HG03521 (cell line): ENCODE results near the gene CORO2B.

Source experiments
- ATAC-seq: cut with Tn5 transposase; IDR thresholded peaks from one replicate; pipeline ENCODE4 v1.9.1; 2021; ENCODE audit warnings: mild to moderate bottlenecking, moderate library complexity; ENCODE audit not compliant: unreplicated experiment

The CORO2B gene

DNA sequence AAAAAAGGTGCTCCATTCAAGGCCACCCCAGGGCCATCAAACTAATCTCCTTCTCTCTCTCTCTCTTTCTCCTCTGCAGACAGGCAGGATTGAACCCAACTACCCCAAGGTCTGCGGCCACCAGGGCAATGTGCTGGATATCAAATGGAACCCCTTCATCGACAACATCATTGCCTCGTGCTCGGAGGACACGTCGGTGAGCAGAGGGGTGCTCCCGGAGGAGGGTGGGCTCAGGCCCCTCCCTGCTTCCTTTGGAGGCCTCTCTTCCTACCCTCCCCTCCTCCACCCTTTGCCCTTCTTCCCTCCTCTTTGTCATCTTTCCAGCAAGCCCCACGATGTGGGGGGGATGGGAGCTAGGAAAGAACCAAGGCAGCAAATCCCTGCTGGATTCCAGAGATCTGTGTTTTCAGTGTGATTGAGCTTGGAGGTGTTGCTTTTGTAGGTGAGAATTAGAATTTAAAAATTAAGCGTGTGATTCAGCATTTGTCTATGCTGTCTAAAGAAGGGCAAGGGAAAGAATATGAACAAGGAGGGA lies 116.3 kb downstream of the CORO2B start:
- ATAC-seq, result no peak

DNA sequence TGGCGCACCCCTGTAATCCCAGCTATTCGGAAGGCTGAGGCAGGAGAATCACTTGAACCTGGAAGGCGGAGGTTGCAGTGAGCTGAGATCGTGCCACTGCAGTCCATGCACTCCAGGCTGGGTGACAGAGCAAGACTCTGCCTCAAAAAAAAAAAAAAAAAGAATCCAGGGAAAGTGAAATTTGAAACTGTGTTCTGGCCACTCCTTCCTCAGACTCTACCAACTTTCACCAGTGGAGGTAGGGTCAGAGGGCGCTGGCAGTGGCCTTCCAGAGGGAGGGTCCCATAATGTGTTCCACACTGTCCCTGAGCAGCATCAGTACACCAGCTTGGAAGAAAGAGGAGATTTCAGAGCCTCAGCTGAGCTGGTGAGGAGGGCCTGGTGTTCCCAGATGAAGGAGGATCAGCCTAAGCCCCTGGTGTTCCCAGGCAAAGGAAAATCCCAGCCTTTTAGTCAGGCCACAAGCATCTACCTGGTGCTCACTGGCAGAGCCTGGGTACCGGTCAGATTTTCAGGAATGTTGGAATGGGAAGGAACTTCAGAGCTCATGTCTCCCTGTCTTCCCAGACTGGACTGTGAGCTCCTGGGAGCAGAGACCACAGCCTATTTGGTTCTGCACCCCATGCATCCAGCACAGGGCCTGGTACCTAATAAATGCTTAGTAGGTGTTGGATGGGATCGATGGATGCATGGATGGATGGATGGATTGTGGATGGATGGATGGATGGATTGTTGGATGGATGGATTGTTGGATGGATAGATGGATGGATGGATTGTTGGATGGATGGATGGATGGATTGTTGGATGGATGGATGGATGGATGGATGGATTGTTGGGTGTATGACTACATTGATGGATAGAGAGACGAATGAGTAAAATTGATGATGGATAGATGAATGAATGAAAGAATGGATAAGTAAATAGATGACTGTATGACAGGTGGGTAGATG lies 117.9 kb downstream of the CORO2B start:
- no peak for ATAC-seq

DNA sequence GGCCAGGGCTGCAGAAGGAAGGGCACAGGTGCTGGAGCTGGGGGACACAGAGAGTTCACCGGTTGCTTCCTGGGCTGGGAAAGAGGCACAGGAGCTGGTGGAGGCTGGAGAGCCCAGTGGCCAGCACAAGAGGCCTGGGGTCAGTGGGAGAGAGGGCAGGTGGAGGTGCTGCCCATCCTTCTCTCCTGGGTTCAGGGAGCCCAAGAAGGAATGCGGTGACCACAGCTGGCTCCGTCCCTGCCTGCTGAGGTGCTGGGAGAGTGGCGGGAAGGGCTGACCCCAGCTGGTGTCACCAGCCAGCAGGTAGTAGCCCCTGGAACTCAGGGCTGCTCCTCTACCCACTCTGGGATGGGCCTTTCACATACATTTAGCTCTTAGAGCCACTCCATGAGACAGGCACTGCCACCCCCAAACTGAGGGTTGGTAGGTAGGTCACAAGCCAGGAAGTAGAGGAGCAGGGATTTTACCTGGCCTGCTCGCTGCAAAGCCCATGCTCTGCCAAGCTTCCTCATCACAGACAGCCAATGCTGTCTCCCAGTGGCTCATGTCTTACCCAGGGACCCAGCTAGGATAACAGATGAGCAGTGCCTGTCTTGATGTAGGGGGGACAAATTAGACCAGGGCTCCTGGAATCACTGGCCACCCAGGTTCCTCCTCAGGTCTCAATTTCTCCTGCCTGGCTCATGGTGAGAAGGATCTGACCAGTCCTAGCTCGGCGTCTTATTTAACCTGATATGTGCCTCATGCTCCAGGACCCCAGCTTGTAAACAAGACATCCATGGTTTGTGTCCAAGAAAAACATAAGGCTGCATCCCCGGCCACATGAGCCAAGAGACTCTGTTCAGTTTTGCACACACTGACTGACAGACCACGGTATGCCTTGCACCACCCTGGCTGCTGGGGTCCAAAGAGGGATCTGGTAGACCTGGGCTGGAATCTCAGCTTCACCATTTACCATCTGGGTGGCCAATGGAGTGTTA lies 119.2 kb downstream of the CORO2B start:
- ATAC-seq, result no peak

DNA sequence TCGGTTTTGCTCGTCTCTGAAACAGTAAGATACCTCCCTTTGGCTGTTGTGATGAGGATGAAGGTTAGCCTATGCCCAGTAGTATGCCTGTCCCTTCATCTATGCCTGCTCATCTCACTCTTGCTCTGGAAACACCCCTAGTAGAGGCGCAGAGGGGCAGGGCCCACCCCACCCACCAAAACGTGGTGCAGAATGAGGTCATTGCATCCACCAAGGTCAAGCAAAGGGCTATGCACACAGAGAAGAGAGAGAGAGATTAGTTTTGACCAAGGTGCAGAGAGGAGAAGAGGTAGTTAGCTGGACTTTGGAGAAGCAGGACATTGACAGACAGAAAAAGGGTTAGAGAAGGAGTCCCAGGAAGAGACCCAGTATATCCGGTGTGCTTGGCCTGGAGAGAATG lies 119.9 kb downstream of the CORO2B start:
- no peak for ATAC-seq

DNA sequence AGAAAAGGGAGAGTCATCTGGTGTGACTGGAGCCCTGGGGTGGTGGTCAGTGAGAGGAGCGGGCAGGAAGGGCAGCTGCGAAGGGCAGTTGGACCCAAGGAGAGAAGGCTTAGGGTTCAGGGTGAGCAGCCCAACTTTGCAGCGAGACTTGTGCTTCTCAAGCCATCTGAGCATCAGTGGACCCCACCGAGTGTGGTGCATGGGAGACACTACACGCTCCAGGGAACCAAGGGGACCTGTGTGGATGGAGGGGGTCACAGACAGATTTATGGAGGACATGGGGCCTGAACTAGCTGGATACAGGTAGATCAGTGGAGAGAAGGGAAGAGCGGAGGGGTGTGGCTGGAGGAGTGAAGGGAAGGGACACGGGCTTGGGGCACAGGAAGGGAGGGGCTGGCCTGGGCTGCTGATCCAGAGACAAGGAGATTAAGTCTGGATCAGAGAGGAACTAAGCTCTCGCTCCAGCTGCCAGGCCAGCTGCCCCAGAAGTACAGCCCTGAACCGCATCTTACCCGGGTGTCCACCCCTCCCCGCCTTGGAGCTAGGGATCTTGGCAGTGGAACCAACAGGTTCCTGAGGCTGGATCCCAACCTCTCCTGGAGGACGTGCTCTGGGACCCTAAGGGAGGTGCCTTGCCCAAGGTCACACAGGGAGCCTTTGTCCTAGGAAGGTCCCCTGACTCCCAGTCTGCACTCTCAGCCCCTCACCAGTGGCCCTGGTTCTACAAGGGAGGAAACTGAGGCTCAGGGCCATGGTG lies 120.5 kb downstream of the CORO2B start:
- no peak for ATAC-seq

DNA sequence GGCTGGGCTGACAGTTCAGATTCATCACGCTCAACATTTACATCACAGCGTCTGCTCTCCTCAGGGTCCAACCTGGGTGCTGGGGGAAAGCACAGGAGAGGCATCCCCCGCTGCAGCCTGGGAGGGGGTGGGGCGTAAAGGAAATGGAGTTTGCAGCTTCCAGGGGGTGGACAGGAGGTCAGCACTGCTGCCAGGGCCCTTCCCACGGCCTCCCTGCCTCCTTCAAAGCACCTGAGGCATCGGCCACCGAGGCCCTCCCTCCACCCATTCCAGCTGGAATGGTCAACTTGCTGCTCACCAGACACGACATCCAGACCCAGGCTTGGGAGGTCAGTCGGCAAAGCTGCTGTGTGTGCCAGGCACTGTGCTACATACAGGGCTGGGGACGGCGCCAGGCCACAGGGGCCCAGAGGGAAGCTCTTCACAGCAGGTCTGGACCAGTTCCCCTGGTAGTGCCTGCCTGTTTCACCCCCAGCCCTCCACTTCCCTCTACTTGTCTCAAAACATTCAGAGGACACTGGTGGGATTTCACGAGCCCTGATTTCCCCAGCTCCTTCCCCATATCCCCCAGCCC lies 121.2 kb downstream of the CORO2B start:
- no peak for ATAC-seq

DNA sequence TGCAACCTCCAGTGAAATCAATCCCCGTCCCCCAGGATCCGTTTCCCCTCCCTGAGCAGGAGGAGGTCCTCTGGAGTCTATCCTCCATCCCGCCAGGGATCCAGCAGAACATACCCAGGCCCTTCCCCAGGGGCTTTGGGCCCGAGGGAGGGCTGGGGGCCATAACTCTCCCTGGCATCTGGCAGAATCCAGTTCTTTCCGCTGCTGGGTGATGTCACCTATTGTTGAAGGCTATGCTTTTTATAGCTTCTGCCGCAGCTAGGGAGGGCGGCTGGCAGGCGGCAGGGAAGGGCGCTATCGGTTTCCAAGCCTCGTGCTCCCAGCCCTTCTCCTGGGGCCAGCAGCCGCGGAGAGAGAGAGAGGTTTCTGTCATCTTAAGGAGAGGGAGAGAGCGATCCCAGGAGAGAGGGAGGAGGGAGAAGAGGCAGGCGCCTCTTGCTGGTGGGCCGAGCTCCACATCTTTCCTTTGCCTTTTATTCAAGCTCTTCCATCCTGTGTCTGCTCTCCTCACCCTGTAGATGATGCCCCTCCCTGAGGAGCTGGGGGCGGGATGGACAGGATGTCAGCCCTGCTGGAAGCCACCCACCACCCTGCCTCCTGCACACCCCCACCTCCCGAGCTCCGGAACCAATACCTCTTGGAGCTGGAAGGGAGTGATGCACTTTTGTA lies 121.8 kb downstream of the CORO2B start:
- no peak for ATAC-seq

DNA sequence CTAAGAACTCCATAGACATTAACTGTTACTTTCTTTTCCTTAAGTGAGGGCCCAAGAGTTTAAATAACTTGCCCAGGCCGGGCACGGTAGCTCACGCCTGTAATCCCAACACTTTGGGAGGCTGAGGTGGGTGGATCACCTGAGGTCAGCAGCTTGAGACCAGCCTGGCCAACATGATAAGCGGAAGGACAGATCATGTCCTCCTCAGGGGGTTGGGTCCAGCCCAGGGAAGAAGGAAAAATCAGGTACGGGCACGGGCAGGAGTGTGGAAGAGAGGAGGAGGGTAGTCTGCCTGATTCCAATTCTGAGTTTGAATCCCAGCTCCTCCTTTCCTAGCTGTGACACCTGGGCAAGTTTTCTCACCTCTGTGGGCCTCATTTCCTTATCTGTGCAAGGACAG lies 123.1 kb downstream of the CORO2B start:
- no peak for ATAC-seq

DNA sequence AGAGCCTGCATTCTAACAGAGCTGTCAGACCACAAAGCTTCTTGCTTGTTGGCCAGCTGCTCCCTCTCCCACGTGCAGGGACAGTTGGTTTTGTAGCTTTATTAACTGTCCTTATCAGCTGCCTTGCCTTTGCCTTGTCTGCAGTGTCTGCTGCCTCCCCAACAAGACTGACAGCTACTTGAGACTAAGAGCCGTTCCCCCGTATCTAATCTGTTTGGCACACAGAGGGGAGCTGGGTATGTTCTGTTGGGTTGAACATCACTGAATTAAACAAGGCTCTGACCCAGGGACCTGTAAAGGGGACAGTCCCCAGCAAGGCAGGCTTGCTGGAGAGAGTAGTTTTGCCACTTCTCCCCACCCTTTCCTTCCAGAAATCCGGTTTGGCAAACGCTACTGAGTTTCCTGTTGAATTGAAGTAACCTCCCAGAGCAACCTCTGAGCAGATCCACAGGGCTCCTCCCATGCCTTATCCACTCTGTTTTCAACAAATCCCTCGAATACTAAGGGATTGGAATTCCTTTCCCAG lies 125.8 kb downstream of the CORO2B start:
- ATAC-seq, result no peak

DNA sequence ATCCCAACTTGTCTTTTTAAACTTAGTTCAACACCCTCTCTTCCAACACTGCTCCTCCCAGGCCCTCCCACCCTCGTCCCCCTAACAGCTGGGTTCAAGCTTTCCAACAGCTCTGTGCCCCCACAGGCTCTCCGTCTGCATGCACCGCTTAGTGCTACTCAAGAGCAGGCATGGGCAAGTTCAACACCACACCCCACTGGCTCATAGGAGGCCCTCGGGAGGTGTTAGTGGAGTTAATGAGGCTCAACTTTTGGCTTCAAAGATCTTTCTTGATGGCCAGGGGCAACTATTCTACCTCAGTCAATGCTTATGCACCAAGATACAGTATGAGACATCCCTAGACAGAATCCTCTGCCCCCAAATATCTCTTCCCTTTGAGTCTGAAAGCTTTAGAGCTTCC lies 127.5 kb downstream of the CORO2B start:
- ATAC-seq, result no peak

DNA sequence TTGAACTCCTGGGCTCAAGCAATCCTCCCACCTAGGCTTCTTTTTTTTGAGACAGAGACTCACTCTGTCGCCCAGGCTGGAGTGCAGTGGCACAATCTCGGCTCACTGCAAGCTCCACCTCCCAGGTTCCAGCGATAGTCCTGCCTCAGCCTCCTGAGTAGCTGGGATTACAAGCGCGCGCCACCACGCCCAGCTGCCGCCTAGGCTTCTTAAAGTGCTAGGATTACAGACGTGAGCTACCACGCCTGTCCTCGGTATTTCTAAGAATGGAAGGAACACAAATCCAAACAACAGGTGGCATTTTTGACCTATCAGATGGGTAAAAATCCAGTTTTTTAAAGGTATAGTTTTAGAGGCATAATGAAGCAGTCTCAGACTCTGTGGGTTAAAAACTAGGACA lies 128.1 kb downstream of the CORO2B start:
- ATAC-seq, result no peak

DNA sequence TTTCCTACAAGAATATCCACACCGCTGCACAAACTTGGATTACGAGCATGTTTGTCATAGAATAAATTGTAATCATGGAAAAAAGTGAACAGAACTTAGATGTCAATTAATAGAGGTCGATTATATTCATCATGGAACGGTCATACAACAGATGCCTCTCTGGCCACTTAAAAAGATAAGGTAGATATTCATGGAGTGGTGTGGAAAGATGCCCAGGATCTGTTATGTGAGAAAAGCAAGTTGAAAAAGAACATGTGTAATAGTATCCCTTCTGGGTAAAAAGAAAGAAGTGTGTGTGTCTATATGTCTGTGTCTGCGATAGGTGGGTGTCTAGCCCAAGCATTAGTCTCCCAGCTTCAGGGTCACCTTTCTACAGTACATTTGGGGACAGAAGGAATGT lies 128.6 kb downstream of the CORO2B start:
- ATAC-seq, result no peak

DNA sequence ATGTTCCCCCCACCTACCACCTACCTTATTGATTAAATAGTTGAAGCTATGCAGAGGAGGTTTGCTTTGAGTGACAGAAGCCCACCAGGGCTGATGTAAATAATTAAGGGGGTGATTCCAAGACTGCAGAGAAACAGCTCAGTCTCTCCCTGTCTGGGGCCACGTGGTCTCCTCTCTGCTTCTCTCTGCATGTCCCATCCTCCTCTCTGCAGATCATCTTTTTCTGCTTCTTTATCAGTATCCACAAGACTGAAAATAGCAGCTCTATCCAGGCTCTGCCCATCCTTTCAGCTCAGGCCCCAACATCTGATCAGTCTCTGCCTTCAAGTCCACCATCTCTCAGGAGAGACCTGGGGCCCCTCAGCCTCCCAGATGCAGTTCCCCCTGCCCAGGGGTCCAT lies 131.1 kb downstream of the CORO2B start:
- no peak for ATAC-seq

DNA sequence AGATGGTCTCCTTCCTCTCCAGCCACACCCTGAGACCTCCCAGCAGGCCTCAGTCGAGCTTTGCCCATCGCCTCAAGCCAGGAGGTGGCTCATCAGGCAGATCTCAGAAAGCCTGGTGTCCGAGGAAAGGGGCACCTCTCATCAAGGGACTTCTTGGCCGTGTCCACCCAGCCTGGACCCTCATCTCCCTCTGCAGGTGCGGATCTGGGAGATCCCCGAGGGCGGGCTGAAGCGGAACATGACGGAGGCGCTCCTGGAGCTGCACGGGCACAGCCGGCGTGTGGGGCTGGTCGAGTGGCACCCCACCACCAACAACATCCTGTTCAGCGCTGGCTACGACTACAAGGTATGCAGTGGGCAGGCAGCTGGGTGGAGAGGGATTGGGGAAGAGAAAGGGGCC lies 131.7 kb downstream of the CORO2B start:
- ATAC-seq, result no peak

DNA sequence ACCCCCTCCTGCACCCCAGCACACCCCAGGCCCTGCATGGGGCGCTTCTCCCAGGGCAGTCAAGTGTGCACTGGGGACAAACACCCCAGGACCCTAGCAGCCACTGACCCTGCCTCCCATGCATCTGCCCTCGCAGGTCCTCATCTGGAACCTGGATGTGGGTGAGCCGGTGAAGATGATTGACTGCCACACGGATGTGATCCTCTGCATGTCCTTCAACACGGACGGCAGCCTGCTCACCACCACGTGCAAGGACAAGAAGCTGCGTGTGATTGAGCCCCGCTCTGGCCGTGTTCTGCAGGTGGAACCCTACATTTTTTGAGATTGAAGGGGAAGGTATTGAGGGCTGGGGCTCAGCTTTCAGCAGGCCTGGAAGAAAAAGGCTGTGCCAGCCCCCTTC lies 132.6 kb downstream of the CORO2B start:
- ATAC-seq, result no peak

DNA sequence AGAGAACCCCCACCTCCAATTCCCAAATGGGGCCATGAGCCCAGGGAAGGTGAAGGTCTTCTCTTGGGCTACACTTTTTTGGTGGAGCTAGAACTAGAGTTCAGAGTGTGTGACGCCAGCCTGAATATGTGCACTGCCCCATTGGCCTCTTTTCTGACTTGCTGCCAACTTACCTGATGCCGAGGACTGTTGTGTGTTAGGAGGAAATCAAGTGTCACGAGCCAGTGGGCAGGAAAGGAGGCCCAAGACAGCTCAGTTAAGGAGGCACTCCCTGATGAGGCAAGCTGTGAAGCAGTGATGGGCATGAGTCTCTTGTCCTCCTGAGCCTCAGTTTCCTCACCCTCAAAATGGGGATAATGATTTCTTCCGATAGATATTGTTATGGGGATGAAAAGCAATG lies 134.1 kb downstream of the CORO2B start:
- no peak for ATAC-seq

DNA sequence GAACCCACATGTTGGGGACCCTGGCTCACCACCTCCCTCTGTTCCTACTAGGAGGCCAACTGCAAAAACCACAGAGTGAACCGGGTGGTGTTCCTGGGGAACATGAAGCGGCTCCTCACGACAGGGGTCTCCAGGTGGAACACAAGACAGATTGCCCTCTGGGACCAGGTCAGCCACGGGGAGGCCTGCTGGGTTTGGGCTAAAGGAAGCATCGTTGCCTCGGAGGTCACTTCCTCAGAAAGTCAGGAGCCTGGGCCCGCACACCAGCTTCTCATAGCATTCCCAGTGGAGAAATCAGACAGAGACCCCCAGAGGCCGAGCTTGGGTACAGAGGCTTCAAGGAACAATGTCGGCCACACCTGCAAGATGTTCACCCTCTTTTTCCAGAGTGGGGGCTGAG lies 135.1 kb downstream of the CORO2B start:
- no peak for ATAC-seq

DNA sequence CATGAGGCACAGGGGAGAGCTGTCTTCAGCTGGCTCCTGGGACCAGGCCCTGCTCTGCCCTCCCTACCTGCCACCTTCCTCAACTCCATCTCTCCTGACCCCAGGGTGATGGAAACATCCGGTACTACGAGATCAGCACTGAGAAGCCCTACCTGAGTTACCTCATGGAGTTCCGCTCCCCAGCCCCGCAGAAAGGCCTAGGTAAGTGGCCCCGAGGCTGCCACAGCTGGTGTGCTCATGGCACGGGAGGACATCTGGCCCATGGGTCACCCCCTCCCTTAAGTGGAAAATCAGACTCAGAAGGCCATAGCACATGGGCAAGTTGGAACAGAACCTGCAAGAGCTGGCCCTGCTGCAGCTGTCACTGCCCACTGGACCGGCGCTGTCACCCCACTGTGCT lies 136.3 kb downstream of the CORO2B start:
- ATAC-seq, result no peak

DNA sequence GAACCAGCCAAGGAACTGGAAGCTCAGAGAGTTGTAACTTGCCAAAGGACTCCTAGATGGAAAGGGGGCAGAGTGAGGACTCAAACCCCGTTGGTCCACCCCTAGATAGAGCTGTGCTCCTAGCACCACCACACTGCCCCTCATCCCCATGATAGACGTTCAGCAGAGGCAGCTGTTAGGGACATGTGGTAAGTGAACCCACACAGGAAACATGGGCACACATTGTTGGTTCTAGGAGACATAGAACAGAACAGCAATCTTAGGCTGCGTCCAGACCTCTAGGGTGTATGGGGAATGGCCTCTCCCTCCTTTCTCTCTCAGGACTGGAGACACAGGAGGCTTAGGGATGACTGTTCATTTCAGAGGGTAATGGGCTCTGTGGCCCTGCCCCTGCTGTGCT lies 139.2 kb downstream of the CORO2B start:
- no peak for ATAC-seq

DNA sequence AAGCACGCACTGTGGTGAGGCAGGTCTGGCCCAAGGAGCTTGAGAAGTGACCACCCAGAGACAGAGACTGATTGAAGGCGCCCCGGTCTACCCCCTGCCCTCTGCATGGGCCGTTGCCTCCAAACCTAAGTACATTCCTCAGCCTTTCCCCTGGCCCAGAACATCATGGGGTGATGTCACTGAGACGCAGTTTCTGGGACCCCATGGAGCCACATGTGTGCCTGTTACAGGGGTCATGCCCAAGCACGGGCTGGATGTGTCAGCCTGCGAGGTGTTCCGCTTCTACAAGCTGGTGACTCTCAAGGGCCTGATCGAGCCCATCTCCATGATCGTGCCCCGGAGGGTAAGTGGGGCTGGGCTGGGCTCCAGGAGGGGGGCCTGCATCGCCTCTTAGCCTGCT lies 139.7 kb downstream of the CORO2B start:
- ATAC-seq, result no peak
